GM23248 (cell line): ENCODE results near the gene ANGPTL2.

Source experiments
- EZH2 ChIP-seq: fragments of 200-600 bp; sonication (generic); IDR thresholded peaks from 2 replicates; pipeline ENCODE4 v1.6.1; 2018; ENCODE audit warnings: antibody characterized with exemption, mild to moderate bottlenecking; ENCODE audit not compliant: insufficient read depth, poor library complexity, severe bottlenecking
- EZH2phosphoT487 ChIP-seq: fragments of 200-600 bp; sonication (generic); IDR thresholded peaks from 2 replicates; pipeline ENCODE4 v1.6.1; 2018; ENCODE audit warnings: antibody characterized with exemption, moderate library complexity, mild to moderate bottlenecking, low read depth; ENCODE audit not compliant: insufficient read depth

DNA sequence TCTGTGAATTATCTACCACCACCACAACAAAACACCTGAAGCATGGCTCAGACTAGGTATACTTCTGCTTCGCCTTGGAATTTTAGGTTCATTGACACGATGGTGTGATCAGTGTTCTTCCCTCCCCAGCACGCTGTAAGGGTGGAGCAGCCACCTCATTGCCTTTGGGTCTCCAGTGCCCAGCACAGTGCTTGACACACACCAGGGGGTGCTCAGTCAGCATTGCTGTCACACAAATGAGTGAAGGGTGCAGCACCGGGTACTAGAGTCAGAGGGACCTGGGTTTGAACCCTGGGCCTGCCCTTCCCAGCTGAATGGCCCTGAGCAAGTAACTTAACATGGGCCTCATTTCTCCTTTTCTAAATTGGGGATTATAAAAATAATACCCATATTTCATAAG is 9.9 kb upstream of the ANGPTL2 start:
- TF ChIP-seq EZH2: no peak
- no peak for TF ChIP-seq EZH2phosphoT487
